Panc1 (cell line): ENCODE results near the gene APEH. TPM values are rescaled to one million over a fixed set of nuclear protein-coding genes. Genes with fewer than 3 reads are reported as not detected.

Experiments used
- ATAC-seq: fragments of 200-7000 bp; cut with Tn5 transposase; 2 replicates; pipeline ENCODE4 v1.9.1; 2020; ENCODE audit warnings: mild to moderate bottlenecking, moderate library complexity
- BruUV-seq: library from RNA; stranded (reverse); fragments of 400-500 nt; replicated peaks from 2 replicates; lab custom pipeline; 2021; lab: Mats Ljungman, UMichigan
- CTCF ChIA-PET: fragments of 300-600 bp; sonication (Branson Sonifier 250); formaldehyde crosslinking; loops from one replicate; lab custom pipeline; 2022; ENCODE audit warnings: antibody characterized with exemption; lab: Charles Lee
- POLR2A ChIA-PET: fragments of 300-600 bp; sonication (Branson Sonifier 250); formaldehyde crosslinking; loops from one replicate; lab custom pipeline; 2022; ENCODE audit warnings: antibody characterized with exemption; lab: Charles Lee
- DNase-seq: peaks from one replicate; pipeline ENCODE4 v3.0.0-alpha.2; 2010; ENCODE audit warnings: low read depth, low spot score
- H3K27ac ChIP-seq: 2 replicates; pipeline ENCODE4 v1.5.1; 2011; ENCODE audit warnings: mild to moderate bottlenecking, low read length, inconsistent platforms
- H3K27me3 ChIP-seq: fragments of 200-500 bp; sonication (Bioruptor generic); 2 replicates; pipeline ENCODE4 v1.6.0; 2014; ENCODE audit warnings: low read length, inconsistent platforms; ENCODE audit not compliant: control insufficient read depth, insufficient read depth
- H3K36me3 ChIP-seq: fragments of 200-500 bp; sonication (Bioruptor generic); 2 replicates; pipeline ENCODE4 v1.5.1; 2014; ENCODE audit warnings: inconsistent platforms, mild to moderate bottlenecking, low read length, moderate library complexity; ENCODE audit not compliant: control insufficient read depth, insufficient read depth
- H3K4me1 ChIP-seq: 2 replicates; pipeline ENCODE4 v1.5.1; 2011; ENCODE audit warnings: inconsistent platforms, mild to moderate bottlenecking, low read length, moderate library complexity; ENCODE audit not compliant: control insufficient read depth, insufficient read depth
- H3K4me3 ChIP-seq, 2 experiments: 2 replicates each; pipeline ENCODE4 v1.5.1; 2011 to 2012; ENCODE audit warnings: low read depth in 2 of 2, low read length in 2 of 2, mild to moderate bottlenecking in 2 of 2, inconsistent platforms in 1 of 2, moderate library complexity in 1 of 2
- H3K9me3 ChIP-seq: fragments of 200-500 bp; sonication (Bioruptor generic); 2 replicates; pipeline ENCODE4 v1.5.1; 2014; ENCODE audit warnings: low read depth, mild to moderate bottlenecking, inconsistent platforms, low read length, moderate library complexity; ENCODE audit not compliant: control insufficient read depth, insufficient read depth
- CTCF ChIP-seq: fragments of 450-650 bp; IDR thresholded peaks from 2 replicates; pipeline ENCODE4 v1.5.1; 2017; ENCODE audit warnings: mild to moderate bottlenecking
- POLR2AphosphoS5 ChIP-seq: IDR thresholded peaks from 2 replicates; pipeline ENCODE4 v1.6.1; 2012; ENCODE audit warnings: mild to moderate bottlenecking, low read depth, low read length, moderate library complexity
- REST ChIP-seq, 2 experiments: IDR thresholded peaks; 2 replicates each; pipeline ENCODE4 v1.6.1; 2011 to 2012; ENCODE audit warnings: low read depth in 2 of 2, control low read depth in 1 of 2, low read length in 1 of 2, mild to moderate bottlenecking in 1 of 2, moderate library complexity in 1 of 2; ENCODE audit not compliant: insufficient read depth in 1 of 2
- SIN3A ChIP-seq: IDR thresholded peaks from 2 replicates; pipeline ENCODE4 v1.6.1; 2012; ENCODE audit warnings: low read depth, mild to moderate bottlenecking, low read length, moderate library complexity, borderline replicate concordance; ENCODE audit not compliant: insufficient read depth
- TCF7L2 ChIP-seq: IDR thresholded peaks from 2 replicates; pipeline ENCODE4 v1.6.1; 2011; ENCODE audit warnings: mild to moderate bottlenecking, low read depth, low read length, inconsistent platforms
- in situ Hi-C: cut with HindIII; loops from 2 replicates; pipeline ENCODE4 v1.10.0; 2016; ENCODE audit warnings: low sequenced_read_pairs, low pct_unique_long_range_greater_than_20kb
- intact Hi-C: fragments of 100-400 bp; cut with micrococcal nuclease; formaldehyde crosslinking; loops from one replicate; pipeline ENCODE4 v1.10.0; 2022; ENCODE audit not compliant: unreplicated experiment
- total RNA-seq: library from RNA; stranded (reverse); gene quantifications from one replicate; pipeline ENCODE4 v1.2.1, GENCODE V29; 2021; ENCODE audit not compliant: unreplicated experiment

The APEH gene
- total RNA-seq, 1 experiment from 2014 or later = 131 TPM

GRCh38 chr3:49627634-49628033 is 46.5 kb upstream of the APEH start:
- no TSS peak for BruUV-seq
- ATAC-seq = no peak; the same call in 1 of the 2 replicates
- H3K9me3 ChIP-seq = no peaks in the 10 kb centered on the region
- no peak overlapping the region for H3K27ac ChIP-seq
- intact Hi-C loops (no loop called here), in situ Hi-C loops (no loop called here)
- H3K36me3 ChIP-seq = no peaks in the 10 kb centered on the region
- H3K4me3 ChIP-seq = no peak overlapping the region
- H3K4me1 ChIP-seq = no peaks in the 10 kb centered on the region
- ChIA-PET POLR2A (no interaction called here), CTCF (no interaction called here)
- DNase-seq = no peak
- TF ChIP-seq CTCF (no peak), POLR2AphosphoS5 (no peak), TCF7L2 (no peak), SIN3A (no peak), REST (IDR thresholded peaks at IDR 0.05; ENCODE audit: insufficient read depth in 1 of 2, low read depth in 2 of 2, low read length in 1 of 2) (no peak)
- H3K27me3 ChIP-seq = no peaks in the 10 kb centered on the region

DNA sequence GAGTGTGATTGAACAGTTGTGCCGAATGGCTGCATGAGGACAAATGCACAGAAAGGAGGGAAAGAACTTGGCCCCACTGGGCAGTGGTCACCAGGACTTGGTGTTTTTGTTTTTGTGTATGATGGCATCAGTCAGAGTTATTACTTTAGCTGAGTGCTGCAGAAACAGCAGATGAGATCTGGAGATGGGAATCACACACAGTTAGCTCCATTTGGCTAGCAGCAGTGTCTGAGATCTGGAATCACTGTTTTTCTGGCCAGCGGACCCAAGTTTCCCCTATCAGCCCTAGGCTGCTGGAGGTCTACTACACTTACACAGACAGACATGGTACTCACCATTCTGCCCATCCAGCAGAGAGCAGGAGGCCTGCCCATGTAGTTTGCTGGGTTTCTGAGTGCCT is 45.9 kb upstream of the APEH start:
- Histone ChIP-seq H3K9me3 (no peaks in the 10 kb centered on the region), H3K4me1 (no peaks in the 10 kb centered on the region), H3K27ac (no peak overlapping the region), H3K4me3 (no peak overlapping the region), H3K27me3 (no peaks in the 10 kb centered on the region), H3K36me3 (no peaks in the 10 kb centered on the region)
- in situ Hi-C loops (no loop called here), intact Hi-C loops (no loop called here)
- ChIA-PET CTCF (no interaction called here), POLR2A (no interaction called here)
- BruUV-seq = no TSS peak
- DNase-seq (no peak), ATAC-seq (no peak)
- no peak for TF ChIP-seq CTCF
- no peak for TF ChIP-seq REST (IDR thresholded peaks at IDR 0.05; ENCODE audit: insufficient read depth in 1 of 2, low read depth in 2 of 2, low read length in 1 of 2)
- no peak for TF ChIP-seq TCF7L2
- no peak for TF ChIP-seq POLR2AphosphoS5
- no peak for TF ChIP-seq SIN3A
